Stimulated activated CD4-positive, alpha-beta T cell treated with anti-CD3 and anti-CD28 coated beads, Interleukin-1b, Interleukin-23, amount 100 ng/mL, for 4 hours (primary cell): ENCODE data around the gene C2CD3.
A peak's percentile ranks its signal among the peaks of the same experiment; 100 is the strongest.

Experiments used
- DNase-seq, 2 donors: peaks; one replicate each; pipeline ENCODE4 v3.0.0-alpha.2; 2020; ENCODE audit warnings: low read depth in 2 of 2

C2CD3 gene

DNA sequence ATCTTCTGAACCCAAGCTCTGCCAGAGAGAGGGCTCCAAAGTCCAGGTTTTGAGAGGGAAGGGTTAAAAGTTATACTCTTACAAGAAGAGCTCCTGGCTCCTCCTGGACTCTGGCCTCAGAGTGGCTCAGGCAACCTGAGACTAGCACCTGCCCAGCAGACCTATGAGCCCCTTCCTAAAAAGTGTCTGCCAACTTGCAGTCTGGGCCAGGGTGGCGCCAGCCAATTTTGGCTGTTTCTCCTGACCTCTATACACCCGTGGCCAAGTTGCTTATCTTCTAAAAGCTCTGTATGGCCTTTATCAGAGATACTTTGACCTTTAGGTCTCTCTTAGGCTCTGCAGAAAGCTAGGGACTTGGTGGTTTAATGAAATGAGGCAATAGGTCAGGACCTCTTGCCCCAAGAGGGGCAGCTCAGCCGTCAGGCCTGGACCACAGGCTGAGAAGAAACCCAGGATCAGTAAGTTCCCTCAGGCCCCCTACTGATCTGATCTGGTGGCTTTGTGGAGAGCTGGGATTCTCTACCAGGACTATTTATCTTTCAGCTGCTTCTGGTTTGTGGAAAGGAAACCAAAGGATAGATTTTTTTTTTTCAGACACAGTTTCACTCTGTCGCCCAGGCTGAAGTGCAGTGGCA, 151.6 kb downstream of the C2CD3 start:
- DNase-seq, result no peak

- no peak for DNase-seq
These were observed 152.3 kb downstream of the C2CD3 start for GRCh38 chr11:74018331-74019005.

DNA sequence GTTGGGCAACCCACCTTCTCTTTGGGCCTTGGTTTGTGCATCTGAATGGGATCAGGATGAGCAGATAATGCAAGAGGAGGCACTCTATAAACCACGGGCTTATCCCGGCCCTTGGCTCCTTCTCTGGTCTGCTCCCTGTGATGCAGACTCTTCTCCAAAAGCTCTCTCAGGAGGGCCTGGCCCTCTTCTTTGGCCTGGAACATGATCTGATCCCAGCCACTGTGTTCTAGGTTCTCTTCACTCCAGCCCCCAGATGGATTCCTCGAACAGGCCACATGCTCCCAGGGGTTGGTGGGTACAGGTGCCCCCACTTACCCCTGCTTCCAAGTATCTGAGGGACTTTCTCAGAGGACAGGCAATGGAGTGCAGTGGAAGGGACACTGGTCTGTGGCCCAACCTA, 153.2 kb downstream of the C2CD3 start:
- no peak for DNase-seq

DNA sequence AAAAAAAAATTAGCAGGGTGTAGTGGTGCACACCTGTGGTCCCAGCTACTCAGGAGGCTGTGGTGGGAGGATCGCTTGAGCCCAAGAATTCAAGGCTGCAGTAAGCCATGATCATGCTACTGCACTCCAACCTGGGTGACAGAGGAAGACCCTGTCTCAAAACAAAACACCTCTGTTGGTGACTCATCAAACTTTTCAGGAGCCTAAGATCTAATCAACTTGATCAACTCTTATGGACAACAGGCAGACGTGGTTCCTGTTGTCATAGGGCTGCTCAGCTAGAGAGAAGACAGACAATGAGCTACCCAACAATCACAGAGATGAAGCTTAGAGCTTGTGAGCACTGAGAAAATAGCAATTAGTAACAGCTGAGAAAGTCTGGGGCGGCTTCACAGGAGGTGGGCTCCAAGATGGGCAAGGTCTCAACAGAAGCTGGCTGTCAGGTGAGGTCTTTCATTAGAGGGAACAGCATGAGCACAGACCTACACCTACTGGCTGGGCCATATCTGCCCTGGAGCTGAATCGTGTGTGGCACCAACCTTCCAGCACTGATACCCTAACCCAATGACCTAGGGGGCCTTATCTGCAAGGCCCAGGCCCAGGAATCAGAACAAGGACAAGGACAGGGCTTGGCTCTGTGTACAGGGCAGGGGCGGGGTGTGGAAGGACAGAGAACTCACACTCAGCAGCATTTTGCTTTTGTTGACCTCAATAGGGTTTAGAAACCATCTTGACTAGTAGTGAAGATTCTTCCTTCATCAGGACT, 154.7 kb downstream of the C2CD3 start:
- no peak for DNase-seq

DNA sequence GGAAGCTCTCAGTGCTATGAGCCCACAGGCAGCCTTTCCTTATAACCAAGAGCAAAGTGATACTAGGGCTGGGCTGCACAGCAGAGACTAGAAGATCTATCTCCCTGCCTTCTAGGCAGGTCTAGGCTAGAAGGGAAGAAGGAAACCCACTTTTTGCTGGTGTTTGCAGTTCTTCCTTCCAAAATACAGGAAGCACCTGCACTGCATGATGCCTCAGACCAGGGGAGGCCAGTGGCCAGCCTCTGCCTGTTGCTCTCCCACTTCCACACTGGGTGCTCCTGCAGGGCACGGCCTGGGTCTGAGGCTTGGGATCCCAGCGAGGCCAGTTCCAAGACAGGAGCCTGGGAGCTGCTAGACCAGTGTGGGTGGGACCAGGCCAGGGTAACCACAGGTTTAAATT, 155.9 kb downstream of the C2CD3 start:
- no peak for DNase-seq

- DNase-seq, result no peak
These were observed 157.7 kb downstream of the C2CD3 start for GRCh38 chr11:74013141-74013540.

DNA sequence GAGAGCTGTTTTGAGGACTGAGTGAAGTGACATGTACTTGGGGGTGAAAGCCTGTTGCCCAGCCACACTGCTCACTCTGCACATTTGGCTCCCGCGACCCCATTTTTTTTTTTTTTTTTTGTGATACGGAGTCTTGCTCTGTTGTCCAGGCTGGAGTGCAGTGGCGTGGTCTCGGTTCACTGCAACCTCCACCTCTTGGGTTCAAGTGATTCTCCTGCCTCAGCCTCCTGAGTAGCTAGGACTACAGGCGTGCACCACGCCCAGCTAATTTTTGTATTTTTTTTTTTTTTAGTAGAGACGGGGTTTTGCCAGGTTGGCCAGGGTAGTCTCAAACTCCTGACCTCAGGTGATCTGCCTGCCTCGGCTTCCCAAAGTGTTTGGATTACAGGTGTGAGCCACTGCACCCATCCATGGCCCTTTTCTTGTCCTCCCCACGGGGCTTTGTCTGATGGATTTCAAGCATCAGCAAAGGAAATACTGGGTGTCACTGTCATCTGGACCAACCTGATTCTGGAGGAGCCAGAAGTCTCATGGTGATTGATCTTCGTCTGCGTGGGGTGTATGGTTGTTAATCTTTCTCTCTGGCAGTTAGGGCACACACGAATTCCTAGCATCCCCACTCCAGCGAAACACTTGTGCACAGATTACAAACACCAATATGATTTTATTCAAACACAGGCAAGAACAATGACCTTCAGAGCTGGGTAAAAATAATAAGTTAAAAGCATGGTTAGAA, 158.6 kb downstream of the C2CD3 start:
- no peak for DNase-seq

DNA sequence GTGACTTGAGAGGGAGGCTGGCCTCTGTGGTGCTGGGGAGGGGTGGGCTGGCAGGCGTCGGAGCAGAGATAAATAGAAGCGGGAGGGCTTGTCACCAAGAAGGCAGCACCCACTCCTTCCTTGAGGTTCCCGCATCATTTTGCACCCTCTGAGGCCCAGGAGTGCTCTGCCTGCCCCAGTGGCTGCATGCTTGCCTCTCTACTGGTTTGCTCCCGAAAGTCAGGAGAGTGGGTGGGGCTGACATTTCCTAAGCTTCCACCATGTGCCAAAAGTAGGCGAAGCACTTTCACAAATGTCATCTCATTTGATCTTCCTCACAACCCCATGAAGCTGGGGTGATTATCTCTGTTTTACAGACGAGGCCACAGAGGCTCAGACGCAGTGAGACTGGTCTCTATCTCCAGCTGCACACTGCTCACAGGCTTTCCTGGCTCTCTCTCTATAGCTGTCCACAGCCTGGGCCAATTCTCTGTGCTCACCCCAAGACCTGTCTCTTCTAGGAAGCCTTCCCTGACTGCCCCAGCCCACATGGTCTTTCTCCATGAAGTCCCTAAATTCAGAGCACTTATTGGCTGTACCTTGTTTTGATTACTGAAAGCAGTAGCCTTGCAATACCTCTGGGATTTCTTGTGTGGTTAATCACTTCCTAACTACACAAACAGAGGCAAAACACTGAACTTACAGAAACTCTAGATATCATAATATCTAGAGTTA, 159.3 kb downstream of the C2CD3 start:
- DNase-seq, result no peak

GRCh38 chr11:74010306-74011300, 160.2 kb downstream of the C2CD3 start:
- DNase-seq, result no peak

GRCh38 chr11:74009675-74010305, 161.0 kb downstream of the C2CD3 start:
- no peak for DNase-seq

DNA sequence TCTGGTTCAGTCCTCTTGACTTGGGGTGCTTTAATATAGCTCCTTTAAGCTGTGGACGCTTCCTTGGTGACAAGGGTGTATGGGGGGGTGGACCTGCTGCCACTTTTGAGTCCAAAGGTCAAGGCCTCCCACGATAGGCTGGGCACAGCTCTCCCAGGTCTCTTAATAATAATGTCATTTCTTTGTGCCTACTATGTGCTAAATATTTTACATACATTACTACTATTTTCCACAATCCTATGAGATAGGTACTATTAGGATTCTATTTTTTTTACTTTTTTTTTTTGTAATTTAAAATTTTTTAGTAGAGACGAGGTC, 161.6 kb downstream of the C2CD3 start:
- DNase-seq, result no peak

GRCh38 chr11:74008373-74009229, 162.2 kb downstream of the C2CD3 start, which contains the start of gene UCP3:
Gene UCP3, minus strand, starts transcription at chr11:74009085. Its CDS starts 2,043 bp downstream, at chr11:74007042.
- no peak for DNase-seq

- no peak for DNase-seq
These were observed 163.0 kb downstream of the C2CD3 start for GRCh38 chr11:74007691-74008372.

GRCh38 chr11:74006743-74007304, 164.0 kb downstream of the C2CD3 start:
- no peak for DNase-seq

- DNase-seq, result no peak
These were observed 164.9 kb downstream of the C2CD3 start for GRCh38 chr11:74005721-74006517.

DNA sequence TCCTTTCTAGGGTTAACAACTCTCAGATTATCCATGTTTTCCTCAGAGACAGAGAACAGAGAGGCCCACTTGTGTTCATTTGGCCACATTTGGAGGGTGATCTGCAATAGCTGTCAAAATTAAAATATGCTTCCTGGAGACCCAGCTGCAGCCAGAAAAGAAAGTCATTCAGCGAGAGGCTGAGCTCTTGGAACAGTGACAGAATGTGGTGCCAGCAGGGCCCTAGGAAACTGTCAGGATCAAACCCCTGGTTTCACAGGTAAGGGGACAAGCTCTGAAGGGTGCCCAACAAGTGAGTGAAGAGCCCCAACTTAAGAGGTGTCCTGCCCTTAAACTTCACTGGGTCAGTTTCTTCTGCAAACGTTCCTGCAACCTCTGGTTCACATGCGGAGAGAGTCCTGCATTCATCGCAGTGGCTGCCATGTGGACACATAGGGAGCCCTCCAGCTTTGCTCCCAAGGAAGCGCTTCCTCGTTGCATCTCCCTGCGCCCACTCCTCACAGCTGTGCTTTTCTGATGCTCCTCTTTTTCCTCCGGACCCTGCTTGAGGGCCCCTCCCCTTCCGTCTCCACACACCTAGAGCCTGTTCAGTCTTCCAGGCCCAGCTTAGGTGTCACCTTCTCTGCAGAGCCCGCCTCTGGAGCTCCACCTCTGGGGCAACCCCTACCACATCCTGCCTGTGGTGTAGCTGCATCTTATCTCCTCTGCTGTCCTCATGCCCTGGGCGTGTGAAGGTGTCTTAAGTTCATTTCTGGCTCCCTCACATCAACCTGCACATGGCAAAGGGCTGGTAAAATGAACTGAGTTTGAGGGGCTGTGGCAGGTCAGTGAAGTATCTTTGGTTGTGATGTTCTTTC, 165.8 kb downstream of the C2CD3 start:
- peak; percentile 53 to 69 for DNase-seq
